Left ventricle myocardium superior (tissue), 1 donor: Measurements from ENCODE around the gene SPOCK3. TPM values are rescaled to one million over a fixed set of nuclear protein-coding genes. Genes with fewer than 3 reads are reported as not detected.
"Not testable (repeated sequence)": the region's sequence is repeated elsewhere in the genome, so short reads cannot be mapped to it uniquely, and the experiment has no call there.

Source experiments
- ATAC-seq: fragments of 200-7000 bp; cut with Tn5 transposase; one replicate; pipeline ENCODE4 v1.9.1; 2020; ENCODE audit warnings: mild to moderate bottlenecking, moderate library complexity
- DNase-seq: peaks from one replicate; pipeline ENCODE4 v3.0.0-alpha.2; 2020
- intact Hi-C: fragments of 100-400 bp; cut with micrococcal nuclease; formaldehyde crosslinking; loops from one replicate; pipeline ENCODE4 v1.11.0; 2022
- long read RNA-seq: library from polyadenylated mRNA; unstranded; transcript quantifications from one replicate; pipeline ENCODE4 v2.0.0, GENCODE V29; 2021
- total RNA-seq: library from RNA; stranded (reverse); fragmentation: NEBNext Ultra II Directional; extraction: Animal tissue kit (Norgen Biotek cat#: 25700); gene quantifications from one replicate; pipeline ENCODE4 v1.2.1, GENCODE V29; 2021
- donor health status: DM: no; HTN: yes; CAD: no; lungs with severe emphysema.

Gene SPOCK3
- total RNA-seq: 1.1 TPM
- long read RNA-seq, partial matches to known transcripts: 2 of 2 reads
- long read RNA-seq, other reads (novel, unspliced or antisense): 0 of 2 reads

GRCh38 chr4:167234316-167234881 lies at the start of gene SPOCK3:
TSS of gene SPOCK3 (minus strand) at chr4:167234494.
- DNase-seq: peak; percentile 52
- intact Hi-C loops: no loop called here

GRCh38 chr4:167282171-167282864 lies 48.0 kb upstream of the SPOCK3 start:
- intact Hi-C loops: no loop called here
- ATAC-seq: no peak

More at GRCh38 chr4:167234316-167234881, at the start of gene SPOCK3:
- peak; percentile 94 for ATAC-seq

GRCh38 chr4:167281545-167281944 lies 47.3 kb upstream of the SPOCK3 start:
- DNase-seq, ATAC-seq, intact Hi-C loops: not testable (repeated sequence)

More at GRCh38 chr4:167282171-167282864, 48.0 kb upstream of the SPOCK3 start:
- DNase-seq: no peak

- no peak for ATAC-seq
- intact Hi-C loops: no loop called here
- DNase-seq: no peak
These were observed 40.1 kb upstream of the SPOCK3 start for GRCh38 chr4:167274351-167274750.

- intact Hi-C loops: no loop called here
- ATAC-seq: no peak
- no peak for DNase-seq
These were observed 30.9 kb upstream of the SPOCK3 start for GRCh38 chr4:167265231-167265630.

- ATAC-seq (no peak), DNase-seq (no peak)
- intact Hi-C loops: no loop called here
These were observed 14.0 kb upstream of the SPOCK3 start for GRCh38 chr4:167248271-167248670.

GRCh38 chr4:167239627-167240026 lies 5.3 kb upstream of the SPOCK3 start:
- no peak for DNase-seq
- ATAC-seq: no peak
- intact Hi-C loops: no loop called here

GRCh38 chr4:167238226-167238625 lies 3.9 kb upstream of the SPOCK3 start:
- DNase-seq (no peak), ATAC-seq (no peak)
- intact Hi-C loops: no loop called here

- ATAC-seq: peak; percentile 45
- DNase-seq: peak; percentile 17
- intact Hi-C loops: no loop called here
These were observed 494 bp downstream of the SPOCK3 start for GRCh38 chr4:167233685-167234315.

GRCh38 chr4:167232805-167233684 lies 1.2 kb downstream of the SPOCK3 start:
- intact Hi-C loops: no loop called here

GRCh38 chr4:167230744-167231143 lies 3.5 kb downstream of the SPOCK3 start:
- no peak for DNase-seq
- ATAC-seq: no peak
- intact Hi-C loops: no loop called here

More at GRCh38 chr4:167232805-167233684, 1.2 kb downstream of the SPOCK3 start:
- DNase-seq (no peak), ATAC-seq (no peak)

GRCh38 chr4:167222099-167222498 lies 12.2 kb downstream of the SPOCK3 start:
- ATAC-seq (no peak), DNase-seq (no peak)
- intact Hi-C loops: no loop called here

GRCh38 chr4:167221084-167221483 lies 13.2 kb downstream of the SPOCK3 start:
- no peak for DNase-seq
- intact Hi-C loops: no loop called here
- ATAC-seq: no peak

GRCh38 chr4:167218022-167218608 lies 16.2 kb downstream of the SPOCK3 start:
- intact Hi-C loops: no loop called here
- no peak for ATAC-seq
- no peak for DNase-seq

GRCh38 chr4:167216783-167217182 lies 17.5 kb downstream of the SPOCK3 start:
- intact Hi-C loops: no loop called here
- DNase-seq (no peak), ATAC-seq (no peak)

GRCh38 chr4:167210166-167210565 lies 24.1 kb downstream of the SPOCK3 start:
- ATAC-seq: no peak
- intact Hi-C loops: no loop called here
- no peak for DNase-seq

- DNase-seq (no peak), ATAC-seq (no peak)
- intact Hi-C loops: no loop called here
These were observed 37.8 kb downstream of the SPOCK3 start for GRCh38 chr4:167196344-167197012.

- ATAC-seq: no peak
- intact Hi-C loops: no loop called here
- no peak for DNase-seq
These were observed 43.9 kb downstream of the SPOCK3 start for GRCh38 chr4:167190379-167190778.

- intact Hi-C loops: no loop called here
- no peak for ATAC-seq
- no peak for DNase-seq
These were observed 48.8 kb downstream of the SPOCK3 start for GRCh38 chr4:167185465-167185864.
